NCI-H446 (cell line): ENCODE results near the gene STMN1.
"Not testable (repeated sequence)": the region's sequence is repeated elsewhere in the genome, so short reads cannot be mapped to it uniquely, and the experiment has no call there.

Experiments used
- DNase-seq, 2 experiments: peaks; one replicate each; lab custom pipeline; 2025; lab: John Stamatoyannopoulos, UW

Gene STMN1

DNA sequence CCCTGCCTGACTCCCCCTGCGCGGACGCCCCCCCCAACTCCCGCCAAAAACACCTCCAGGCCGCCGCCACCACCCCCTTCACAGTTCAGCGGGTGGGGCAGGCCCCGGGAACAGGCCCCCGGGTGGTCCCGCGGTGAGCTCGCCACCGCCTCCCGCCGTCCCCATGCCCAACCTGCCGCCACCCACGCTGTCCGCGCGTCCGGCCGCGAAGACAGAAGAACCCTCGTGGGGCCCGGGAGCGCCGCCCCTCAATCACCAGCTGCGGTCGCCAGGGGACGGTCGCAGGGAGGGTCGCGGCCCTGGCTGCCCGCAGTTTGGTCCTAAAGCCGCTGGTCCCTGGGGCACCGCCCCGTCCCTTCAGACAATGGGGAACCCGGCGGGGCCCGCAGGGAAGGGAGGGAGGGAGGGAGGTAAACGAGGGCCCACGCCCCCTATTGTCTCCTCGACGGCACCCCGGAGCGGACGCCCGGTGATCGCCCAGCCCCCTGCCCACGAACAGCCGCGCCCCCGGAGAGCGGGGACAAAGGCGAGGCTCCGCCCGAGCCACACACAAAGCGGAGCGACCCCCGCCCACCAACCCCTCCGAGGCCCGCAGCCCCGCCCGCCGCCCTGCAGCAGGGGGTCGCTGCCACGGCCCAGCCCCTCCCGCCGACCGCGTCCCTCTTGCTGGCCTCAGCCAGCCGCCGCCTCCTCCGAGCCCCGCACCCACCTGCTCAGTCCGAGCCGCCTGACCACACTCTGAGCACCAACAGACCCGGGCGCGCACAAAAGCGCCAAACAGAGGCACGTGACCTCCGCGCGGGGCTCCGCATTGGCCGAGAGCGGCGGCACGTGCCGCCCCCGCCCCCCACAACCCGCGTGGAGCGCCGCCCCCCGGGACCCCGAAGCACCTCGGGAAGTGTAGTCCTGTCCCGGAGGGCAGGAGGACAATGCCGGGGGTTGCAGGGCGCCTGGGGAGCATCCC lies at the start of gene STMN1:
TSS of gene STMN1 (minus strand) at position 740 of the 964 bp plus-strand sequence. CDS start 1,743 bp downstream, outside the sequence.
- DNase-seq: peak; percentile 97 to 99

DNA sequence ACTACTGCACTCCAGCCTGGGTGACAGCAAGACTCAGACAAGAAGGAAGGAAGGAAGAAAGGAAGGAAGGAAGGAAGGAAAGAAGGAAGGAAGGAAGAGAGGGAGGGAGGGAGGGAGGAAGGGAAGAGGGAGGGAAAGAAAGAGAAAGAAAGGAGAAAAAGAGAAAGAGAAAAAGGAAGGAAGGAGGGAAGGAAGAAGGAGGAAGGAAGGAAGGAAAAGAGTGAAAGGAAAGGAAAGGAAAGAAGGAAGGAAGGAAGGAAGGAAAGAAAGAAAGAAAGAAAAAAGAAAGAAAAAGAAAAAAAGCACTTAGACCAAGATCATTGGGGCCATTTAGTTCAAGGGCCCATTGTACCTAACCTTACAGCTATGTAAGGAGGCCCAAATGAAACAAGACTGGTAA lies 49.3 kb upstream of the STMN1 start:
- no peak for DNase-seq

DNA sequence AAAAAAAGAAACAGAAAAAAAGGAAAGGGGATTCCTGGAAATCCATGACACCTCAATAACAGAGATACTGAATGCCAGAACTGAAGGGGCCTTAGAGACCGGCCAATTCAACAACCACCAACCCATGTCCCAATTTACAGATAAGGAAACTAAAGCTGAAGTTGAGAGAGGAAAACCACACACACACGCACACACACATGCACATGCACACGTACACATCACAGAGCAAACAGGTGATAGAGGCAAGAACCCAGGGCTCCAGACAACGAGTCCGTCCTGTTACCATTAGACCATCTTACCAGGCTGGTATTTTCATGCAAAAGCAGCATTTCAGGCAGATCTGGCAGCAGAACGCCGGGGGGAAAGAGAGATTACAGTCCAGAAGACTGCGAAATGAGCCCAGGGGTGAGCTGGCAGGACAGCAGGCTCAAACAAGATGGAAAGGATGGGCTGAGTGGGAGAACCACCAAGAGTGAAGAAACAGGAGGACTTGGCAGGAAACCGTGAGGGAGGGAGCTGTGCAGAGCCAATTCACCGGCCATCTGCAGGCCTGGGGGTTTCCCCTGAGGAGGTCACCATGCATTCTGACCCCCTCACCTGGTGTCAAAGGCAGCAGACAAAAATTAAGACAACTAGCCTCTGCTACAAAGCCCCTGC lies 48.2 kb upstream of the STMN1 start:
- DNase-seq: peak in 1 of 2 experiments; percentile 35

DNA sequence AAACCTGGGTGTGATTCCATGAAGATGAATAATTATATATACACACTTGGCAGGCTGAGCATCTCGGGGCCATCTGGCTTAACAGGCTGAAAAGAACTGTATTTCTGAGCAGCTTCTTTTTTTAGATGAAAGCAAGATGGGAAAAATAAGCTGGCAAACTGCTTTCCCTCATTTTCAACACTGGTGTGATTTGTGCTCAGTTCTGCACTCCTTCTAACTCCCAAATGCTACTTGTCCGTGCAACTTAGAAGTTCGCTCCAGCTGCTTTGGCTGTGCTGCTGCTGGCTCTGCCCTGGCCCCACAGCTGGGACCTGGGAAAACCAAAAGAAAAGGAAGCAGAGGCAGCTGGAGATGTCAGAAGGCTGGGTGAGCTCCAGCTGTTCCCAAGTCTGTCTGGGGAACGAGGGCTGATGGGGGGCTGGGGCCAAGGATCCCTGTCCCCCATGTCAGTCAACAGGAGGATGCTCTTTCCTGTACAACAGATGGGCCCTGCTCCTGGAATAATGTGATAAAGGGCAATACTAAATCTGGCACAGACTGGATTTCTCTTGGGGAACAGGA lies 46.7 kb upstream of the STMN1 start:
- DNase-seq: peak; percentile 95 to 96

DNA sequence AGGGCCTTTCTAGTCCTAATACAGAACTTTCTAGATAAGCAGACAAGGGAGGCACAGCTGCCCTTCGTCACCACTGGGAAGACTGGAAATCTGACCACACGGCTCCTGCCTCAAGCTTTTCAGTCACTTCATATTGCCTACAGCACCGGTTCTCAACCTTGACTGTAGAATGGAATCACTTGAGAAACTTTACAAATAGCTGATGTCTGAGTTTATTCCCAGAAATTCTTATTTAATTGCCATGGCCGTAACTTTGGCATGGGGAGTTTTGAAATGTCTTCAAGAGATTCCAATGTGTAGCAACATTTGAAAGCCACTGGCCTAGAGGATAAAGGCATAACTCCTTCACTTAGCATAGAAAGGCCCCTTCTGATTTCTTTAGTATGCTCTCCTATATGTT lies 42.4 kb upstream of the STMN1 start:
- DNase-seq: no peak

DNA sequence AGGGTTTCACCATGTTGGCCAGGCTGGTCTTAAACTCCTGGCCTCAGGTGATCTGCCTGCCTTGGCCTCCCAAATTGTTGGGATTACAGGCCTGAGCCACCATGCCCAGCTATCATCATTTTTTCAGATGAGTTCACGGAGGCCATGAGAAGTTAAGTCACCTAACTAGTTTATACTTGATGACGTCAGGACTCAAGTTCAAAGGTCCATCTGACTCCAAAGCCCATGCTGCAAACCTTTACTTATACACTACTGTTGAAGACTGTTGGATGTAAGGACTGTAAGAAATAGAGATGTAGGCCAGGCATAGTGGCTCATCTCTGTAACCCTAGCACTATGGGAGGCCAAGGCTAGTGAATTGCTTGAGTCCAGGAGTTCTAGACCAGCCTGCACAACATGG lies 40.8 kb upstream of the STMN1 start:
- no peak for DNase-seq

DNA sequence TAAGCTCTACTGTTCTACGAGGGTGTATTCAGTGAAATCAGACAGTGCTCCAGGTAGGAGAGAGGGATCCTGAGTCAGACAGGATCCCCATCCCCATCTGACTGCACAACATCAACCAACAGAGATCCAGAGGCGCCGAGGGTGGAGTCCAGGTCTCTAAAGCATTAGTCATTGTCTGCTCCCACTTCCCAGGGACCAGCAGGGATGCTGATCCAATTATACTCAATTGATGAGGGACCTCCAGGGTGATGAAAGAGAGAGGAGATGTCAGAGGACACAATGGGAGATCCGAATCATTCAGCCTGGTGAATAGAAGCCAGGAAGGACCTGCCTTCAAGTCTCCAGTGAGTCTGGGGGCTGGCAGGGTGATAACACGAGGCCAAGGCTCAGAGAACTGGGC lies 39.5 kb upstream of the STMN1 start:
- DNase-seq: no peak

DNA sequence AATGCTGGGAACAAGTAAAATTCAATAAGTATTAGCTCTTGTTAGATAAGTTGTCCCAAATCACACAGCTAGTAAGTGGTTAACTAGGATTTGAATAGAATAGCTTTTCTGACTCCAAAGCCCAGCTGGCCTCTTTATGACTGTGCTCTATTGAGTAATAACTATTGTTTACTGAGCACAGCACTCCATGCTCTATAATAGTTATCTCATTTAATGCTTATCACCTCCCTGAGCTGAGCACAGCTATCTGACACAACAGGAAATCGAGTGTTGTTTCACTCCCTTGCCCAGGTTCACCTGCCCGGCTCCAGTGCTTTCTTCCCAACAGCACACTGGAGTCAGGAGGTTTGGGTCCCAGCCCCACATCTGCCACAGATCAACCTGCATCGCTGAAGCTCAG lies 38.8 kb upstream of the STMN1 start:
- DNase-seq: no peak

DNA sequence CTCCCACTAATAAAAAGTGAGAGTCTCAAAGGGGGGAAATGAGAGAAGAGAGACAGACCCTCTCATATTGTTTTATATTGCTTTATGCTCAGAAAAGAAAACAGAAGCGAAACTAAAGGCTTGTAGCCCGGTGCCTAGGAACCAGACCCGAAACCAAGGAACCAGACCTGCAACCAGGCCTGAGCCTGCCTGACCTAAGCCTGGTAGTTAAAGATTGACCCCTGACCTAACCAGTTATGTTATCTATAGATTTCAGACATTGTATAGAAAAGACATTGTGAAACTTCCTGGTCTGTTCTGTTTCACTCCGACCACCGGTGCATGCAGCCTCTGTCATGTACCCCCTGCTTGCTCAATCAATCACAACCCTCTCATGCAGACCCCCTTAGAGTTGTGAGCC lies 37.3 kb upstream of the STMN1 start:
- DNase-seq: not testable (repeated sequence)

DNA sequence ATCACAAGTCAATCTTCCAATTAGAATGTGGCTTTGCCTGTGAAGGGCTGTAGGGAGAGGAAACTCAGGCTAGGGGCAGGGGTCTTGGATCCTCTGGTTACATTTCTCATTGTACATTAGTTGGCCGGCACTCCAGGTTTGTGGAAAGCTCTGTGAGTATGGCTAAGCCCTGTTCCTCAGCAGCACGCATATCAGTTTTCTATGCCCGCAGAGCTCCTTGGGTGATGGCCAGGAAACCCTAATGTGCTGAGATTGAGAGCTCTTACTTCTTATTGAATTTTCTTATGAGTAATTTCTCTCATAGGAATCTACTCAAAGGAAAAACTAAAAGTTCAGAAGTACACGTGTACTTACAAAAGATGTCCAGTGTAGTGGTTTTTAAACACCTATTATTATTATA lies 30.7 kb upstream of the STMN1 start:
- peak in 1 of 2 experiments; percentile 21 for DNase-seq

DNA sequence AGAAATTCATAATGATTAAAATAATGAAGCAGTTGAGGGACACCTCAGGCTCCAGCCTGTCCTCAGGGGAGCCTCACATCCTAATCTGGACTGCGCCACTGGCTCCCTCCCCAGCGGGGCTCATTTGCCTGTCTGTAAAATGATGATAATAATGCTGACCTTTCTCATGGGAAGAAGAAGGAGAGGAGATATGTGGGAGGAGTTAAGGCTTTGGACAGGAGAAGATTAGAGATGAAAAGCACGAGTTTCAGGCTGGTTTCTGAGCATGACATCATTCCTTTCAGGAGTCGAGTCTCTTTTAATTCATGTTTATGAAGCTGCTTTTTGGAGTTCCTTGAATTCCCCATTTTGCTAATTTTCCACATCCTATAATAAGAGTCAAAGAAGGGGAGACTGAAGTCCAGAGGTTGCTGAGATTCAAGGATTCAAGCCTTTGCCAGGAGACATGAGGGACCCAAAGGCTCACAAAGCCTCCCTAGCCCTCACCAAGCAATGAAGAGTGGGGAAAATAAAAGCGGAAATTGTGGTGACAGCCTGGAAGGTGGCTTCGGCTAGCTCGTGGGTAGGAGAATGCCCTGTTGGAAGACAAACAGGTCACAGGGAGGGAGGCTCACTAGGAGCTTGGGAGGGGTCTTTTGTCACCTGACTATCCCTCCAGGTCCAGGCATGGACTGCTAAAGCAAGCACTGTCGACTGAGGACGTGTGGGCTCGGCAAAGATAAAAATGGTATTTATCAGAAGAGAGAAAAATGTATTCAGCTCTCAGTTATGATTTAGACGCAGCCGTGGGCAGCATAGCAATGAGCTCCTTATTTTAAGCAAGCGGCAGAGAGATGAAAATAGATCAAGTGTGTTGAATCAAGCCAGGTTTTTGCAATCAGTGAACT lies 27.5 kb upstream of the STMN1 start:
- no peak for DNase-seq

DNA sequence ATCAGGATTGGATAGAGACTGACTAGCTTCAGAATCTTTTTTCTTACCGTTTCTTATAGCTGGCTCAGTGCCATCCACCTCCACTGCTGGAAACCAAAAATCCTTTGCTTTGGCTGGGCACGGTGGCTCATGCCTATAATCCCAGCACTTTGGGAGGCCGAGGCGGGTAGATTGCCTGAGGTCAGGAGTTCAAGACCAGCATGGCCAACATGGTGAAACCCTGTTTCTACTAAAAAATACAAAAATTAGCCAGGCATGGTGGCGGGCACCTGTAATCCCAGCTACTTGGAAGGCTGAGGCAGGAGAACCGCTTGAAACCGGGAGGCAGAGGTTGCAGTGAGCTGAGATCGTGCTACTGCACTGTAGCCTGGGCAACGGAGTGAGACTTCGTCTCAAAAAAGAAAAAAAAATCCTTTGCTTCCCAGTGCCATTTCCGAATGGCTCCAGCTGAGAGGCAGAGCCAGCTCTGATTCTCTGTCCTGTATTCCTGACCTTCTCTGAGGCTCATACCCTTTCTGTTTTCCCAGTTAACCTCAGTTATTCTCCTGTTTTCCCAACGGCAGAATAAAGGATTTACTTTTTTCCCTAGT lies 26.7 kb upstream of the STMN1 start:
- DNase-seq: not testable (repeated sequence)

DNA sequence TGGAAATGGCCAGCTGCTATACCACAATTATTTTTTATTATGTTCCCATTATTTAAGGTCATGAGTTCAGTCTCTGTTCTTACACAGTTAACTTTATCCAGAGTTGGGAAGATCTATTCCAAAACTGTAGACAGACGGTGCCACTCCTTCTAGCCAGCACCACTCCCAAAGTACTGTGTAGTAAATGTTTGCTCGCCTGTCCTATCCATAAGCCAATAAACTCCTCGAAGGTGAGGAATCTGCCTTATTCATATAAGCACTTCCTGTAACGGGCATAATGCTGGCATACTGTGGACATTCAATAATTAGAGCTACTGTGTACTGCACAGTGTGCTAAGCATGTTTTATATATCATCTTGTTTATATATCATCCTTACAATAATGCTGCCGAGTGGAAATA lies 26.1 kb upstream of the STMN1 start:
- DNase-seq: no peak

DNA sequence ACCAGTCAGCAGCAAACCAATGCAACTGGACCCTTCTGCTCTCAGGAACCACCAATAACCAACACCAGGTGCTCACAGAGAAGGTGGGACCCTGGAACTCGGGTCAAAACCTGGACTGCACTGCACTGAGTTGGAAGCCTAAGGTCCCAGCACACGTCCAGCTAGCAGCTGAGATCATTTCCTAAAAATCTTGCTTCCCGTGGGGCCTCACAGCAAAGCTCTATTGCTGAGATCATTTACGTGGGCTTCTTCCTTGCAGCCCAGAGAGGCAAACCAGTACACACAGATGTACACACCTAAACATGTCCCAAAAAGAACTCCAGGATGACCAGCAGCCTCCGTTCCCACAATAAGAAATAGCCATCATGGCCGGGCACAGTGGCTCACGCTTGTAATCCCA lies 22.8 kb upstream of the STMN1 start:
- DNase-seq: no peak

DNA sequence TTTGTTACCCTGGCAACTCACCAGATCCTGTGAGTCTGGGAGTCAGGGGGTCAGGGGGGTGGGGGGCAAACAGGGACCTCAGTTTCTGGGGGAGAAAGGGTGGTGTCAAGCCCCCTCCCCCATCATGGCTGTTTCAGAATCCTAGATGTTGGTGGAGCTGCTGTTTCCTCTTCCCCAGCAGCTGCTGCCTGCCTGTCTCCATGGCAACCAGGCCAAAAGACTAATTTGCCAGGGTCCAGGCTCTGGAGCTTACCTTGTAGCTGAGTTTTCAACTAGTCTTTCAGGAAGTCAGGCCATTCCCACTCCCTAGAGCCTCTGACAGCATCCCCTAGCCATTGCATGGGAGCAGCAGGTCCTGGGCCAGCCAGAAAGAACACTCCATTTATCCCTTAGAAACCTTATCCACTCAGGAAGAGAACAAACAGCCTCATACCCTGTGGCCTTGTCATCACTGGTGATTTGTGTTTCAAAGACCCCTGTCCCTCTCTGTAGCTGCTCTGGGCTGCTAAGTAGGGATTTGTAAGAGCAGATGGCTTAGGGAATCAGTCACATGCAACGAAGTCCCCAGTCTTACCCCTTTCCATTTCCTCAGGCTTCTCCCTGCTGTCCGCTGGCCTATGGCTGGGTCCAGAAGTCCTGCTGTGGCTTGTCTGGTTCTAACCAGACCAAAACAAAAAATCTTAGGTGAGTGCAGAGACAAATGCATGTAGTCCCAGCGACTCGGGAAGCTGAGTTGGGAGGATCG lies 21.5 kb upstream of the STMN1 start:
- DNase-seq: peak; percentile 33 to 69

DNA sequence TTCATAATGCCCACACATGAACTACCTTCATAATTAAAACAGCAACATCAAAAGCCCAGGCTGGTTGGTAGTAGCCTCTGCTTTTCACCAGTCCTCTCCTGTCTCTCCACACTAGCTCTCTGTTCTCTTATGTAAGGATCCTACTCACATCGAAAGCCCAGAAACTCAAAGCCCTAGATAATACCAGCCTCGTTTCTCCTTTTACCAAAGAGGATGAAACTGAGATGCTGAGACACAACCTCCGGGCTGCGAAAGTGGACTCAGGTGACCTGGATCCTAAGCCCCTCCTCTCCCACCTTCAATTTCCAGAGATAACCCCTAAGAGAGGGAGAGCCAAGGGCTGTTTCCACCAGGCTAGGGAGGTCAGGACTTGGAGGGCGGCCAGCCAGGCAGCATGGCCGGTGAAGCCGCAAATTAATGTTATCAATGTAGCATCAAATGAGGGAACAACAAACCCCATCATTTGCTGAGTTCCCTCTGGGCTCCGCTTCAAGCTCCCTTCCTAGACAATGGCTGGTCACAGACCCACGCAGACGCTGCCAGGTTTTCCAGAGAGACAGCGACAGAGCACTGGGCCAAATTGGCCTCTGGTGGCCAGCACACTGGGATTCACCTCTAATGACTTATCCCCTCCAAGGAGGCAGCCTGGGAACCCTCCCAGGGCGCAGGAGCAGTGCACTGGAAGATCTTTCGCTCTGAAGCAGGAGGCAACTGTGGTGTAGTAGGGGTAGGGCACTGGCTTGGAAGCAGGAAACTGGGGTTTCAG lies 20.7 kb upstream of the STMN1 start:
- DNase-seq: peak in 1 of 2 experiments; percentile 44

DNA sequence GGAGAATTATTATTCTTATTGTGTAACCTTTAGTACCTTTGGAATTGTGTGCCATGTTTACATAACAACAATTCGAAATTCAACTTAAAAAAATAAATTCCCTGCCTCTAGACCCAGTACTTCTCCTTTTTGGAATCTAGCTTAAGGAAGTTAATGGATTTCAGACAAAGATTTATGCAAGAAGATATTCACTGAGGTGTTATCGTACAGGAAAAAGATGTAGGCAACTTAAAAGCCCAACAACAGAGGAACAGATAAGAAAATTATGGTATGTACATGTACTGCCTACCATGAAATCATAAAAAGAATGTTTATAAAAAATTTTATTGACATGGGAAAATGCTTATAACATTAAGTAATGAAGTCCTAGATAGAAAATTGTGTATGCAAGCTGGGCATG lies 18.2 kb upstream of the STMN1 start:
- DNase-seq: no peak

DNA sequence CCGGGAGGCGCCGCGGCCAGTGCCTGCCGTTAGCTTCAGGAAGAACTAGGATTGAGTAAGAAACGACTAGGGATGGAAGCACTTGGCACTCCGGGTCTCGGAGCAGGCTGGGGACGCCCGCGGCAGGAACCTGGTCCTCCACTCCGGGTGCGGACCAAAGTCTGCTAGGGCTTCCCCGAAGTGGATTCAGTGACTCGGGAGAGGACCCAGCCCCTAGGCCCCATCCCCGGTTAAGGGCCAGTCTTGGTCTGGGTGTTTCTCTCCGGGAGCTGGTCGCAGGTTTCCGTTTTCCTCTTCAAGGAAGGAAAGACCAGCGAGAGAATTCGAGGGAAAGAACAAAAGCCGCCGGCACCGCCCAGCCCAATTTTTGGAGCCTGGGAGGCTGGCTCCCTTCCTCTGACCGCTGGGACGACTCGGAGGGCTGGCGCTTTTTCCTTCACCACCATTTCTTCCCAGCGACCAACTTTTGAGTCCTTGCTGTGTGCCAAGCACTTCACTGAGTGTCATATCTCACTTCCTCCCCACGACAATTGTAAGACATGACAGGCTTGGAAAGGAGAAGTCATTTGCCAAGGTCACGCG lies 16.8 kb upstream of the STMN1 start:
- no peak for DNase-seq
